MM.1S (cell line): Measurements from ENCODE around the gene NEURL1.

ENCODE experiments used
- DNase-seq: peaks from one replicate; pipeline ENCODE4 v3.0.0-alpha.2; 2015
- H2AFZ ChIP-seq: fragments of 300-600 bp; sonication (generic); 2 replicates; pipeline ENCODE4 v1.6.0; 2016; ENCODE audit warnings: antibody characterized with exemption, low read length
- H3F3A ChIP-seq: fragments of 300-600 bp; sonication (generic); 2 replicates; pipeline ENCODE4 v1.6.1; 2016; ENCODE audit warnings: mild to moderate bottlenecking, antibody characterized with exemption, low read length, moderate library complexity, mixed read lengths; ENCODE audit not compliant: insufficient read depth
- H3K27ac ChIP-seq: fragments of 300-600 bp; sonication (generic); 2 replicates; pipeline ENCODE4 v1.5.1; 2016; ENCODE audit warnings: mild to moderate bottlenecking, low read length
- H3K27me3 ChIP-seq: fragments of 300-600 bp; sonication (generic); replicated peaks from 2 replicates; pipeline ENCODE4 v1.6.0; 2016; ENCODE audit warnings: low read length; ENCODE audit not compliant: insufficient read depth
- H3K36me3 ChIP-seq: fragments of 300-600 bp; sonication (generic); replicated peaks from 2 replicates; pipeline ENCODE4 v1.6.1; 2016; ENCODE audit warnings: mild to moderate bottlenecking, low read length, mixed read lengths; ENCODE audit not compliant: insufficient read depth
- H3K4me1 ChIP-seq: fragments of 300-600 bp; sonication (generic); 2 replicates; pipeline ENCODE4 v1.6.1; 2016; ENCODE audit warnings: low read length, mixed read lengths
- H3K4me2 ChIP-seq: fragments of 300-600 bp; sonication (generic); 2 replicates; pipeline ENCODE4 v1.6.0; 2016; ENCODE audit warnings: low read depth, low read length
- H3K4me3 ChIP-seq: fragments of 300-600 bp; sonication (generic); 2 replicates; pipeline ENCODE4 v1.5.1; 2016; ENCODE audit warnings: low read length, mixed read lengths
- H3K79me2 ChIP-seq: fragments of 300-600 bp; sonication (generic); 2 replicates; pipeline ENCODE4 v1.6.1; 2016; ENCODE audit warnings: mixed run types, low read length, mixed read lengths
- H3K9ac ChIP-seq: fragments of 300-600 bp; sonication (generic); 2 replicates; pipeline ENCODE4 v1.6.1; 2016; ENCODE audit warnings: low read length, mixed read lengths
- H3K9me2 ChIP-seq: fragments of 300-600 bp; sonication (generic); replicated peaks from 2 replicates; pipeline ENCODE4 v1.6.1; 2016; ENCODE audit warnings: mild to moderate bottlenecking, low read length, mixed read lengths; ENCODE audit not compliant: insufficient read depth
- H3K9me3 ChIP-seq: fragments of 300-600 bp; sonication (generic); replicated peaks from 2 replicates; pipeline ENCODE4 v1.6.1; 2016; ENCODE audit warnings: mild to moderate bottlenecking, low read length, mixed read lengths; ENCODE audit not compliant: insufficient read depth
- H4K20me1 ChIP-seq: fragments of 300-600 bp; sonication (generic); 2 replicates; pipeline ENCODE4 v1.6.1; 2016; ENCODE audit warnings: mild to moderate bottlenecking, low read length, moderate library complexity, mixed read lengths; ENCODE audit not compliant: insufficient read depth
- CTCF ChIP-seq: fragments of 300-600 bp; sonication (generic); IDR thresholded peaks from 2 replicates; pipeline ENCODE4 v1.5.1; 2016; ENCODE audit warnings: antibody characterized with exemption, low read length, mixed read lengths
- EZH2 ChIP-seq: fragments of 300-600 bp; sonication (generic); optimal IDR thresholded peaks from 2 replicates; pipeline ENCODE3; 2017; ENCODE audit warnings: low read depth, mild to moderate bottlenecking, antibody characterized with exemption, low read length, mixed read lengths
- EZH2phosphoT487 ChIP-seq: fragments of 300-600 bp; sonication (generic); IDR thresholded peaks from 2 replicates; pipeline ENCODE4 v1.6.1; 2018; ENCODE audit warnings: antibody characterized with exemption, low read length

NEURL1 gene

DNA sequence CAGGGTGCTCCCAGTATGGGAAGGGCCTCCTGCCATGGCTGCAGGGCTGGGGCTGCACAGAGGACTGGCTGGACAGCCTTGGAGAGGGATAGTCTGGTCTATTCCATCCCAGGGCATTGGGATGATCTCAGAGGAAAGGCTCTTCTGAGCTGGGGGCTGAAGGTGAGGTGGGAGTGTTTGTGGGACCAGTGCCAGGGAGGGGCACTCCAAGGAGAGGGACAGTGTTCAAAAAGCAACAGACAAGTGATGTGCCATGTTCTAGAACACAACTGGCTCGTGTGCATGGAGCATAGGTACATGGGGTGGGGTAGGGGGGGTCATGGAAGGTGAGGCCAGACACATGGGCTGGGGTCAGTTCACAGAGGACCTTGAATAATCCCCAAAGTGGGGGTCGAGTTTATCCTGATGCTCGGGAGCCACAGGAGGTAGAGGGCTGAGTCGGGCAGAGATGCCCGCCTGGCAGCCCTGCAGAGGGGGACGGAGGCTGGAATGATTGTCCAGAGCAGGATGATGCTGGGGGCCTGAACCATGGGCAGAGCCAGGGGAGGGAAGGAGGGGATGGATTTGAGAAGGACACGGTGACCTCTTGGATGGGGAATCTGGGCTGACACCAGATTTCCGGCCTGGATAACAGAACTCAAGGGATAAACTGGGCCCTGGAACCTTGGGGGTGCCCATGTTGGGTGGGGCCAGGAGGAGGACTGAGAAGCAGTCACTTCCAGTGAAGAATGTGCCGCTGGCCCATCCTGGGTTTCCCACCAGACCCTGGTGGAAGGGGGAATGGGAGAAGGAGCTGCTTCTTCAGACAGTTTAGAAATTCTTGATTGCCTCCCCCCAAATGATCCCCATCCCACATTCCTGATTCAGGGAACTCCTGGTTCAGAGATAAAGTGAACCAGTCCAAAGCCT, 50.4 kb downstream of the NEURL1 start:
- TF ChIP-seq EZH2 (no peak), EZH2phosphoT487 (no peak), CTCF (no peak)
- no peaks in the 10 kb centered on the region for H3K9me2 ChIP-seq
- H3K79me2 ChIP-seq: no peaks in the 10 kb centered on the region
- no peak overlapping the region for H3K9ac ChIP-seq
- H3K9me3 ChIP-seq: no peaks in the 10 kb centered on the region
- no peaks in the 10 kb centered on the region for H4K20me1 ChIP-seq
- H3K27me3 ChIP-seq: no peaks in the 10 kb centered on the region
- peaks cover 28% of the 10 kb centered on the region for H3K4me1 ChIP-seq
- no peak for DNase-seq
- H3F3A ChIP-seq: 0 out of 2 replicates have a peak, but pooled peaks cover 5% of the 10 kb centered on the region
- H3K4me3 ChIP-seq: no peak overlapping the region
- H3K27ac ChIP-seq: no peak overlapping the region
- no peak overlapping the region for H3K4me2 ChIP-seq
- H2AFZ ChIP-seq: no peak overlapping the region
- no peaks in the 10 kb centered on the region for H3K36me3 ChIP-seq

- DNase-seq: no peak
- Histone ChIP-seq H3K4me1 (peaks cover 28% of the 10 kb centered on the region), H3K36me3 (no peaks in the 10 kb centered on the region), H3K79me2 (no peaks in the 10 kb centered on the region), H4K20me1 (no peaks in the 10 kb centered on the region), H3K4me3 (no peak overlapping the region), H2AFZ (no peak overlapping the region), H3K9me3 (no peaks in the 10 kb centered on the region), H3K9me2 (no peaks in the 10 kb centered on the region), H3F3A (0 out of 2 replicates have a peak, but pooled peaks cover 5% of the 10 kb centered on the region), H3K27ac (no peak overlapping the region), H3K4me2 (no peak overlapping the region), H3K27me3 (no peaks in the 10 kb centered on the region), H3K9ac (no peak overlapping the region)
- TF ChIP-seq EZH2phosphoT487 (no peak), CTCF (no peak), EZH2 (no peak)
Measured at GRCh38 chr10:103544657-103545310, 51.3 kb downstream of the NEURL1 start.

- no peak for TF ChIP-seq EZH2
- no peak for TF ChIP-seq CTCF
- no peak for TF ChIP-seq EZH2phosphoT487
- H3K27ac ChIP-seq: peak overlapping the region; percentile 8; the same call in 1 of the 2 replicates
- no peak for DNase-seq
- no peaks in the 10 kb centered on the region for H3K9me3 ChIP-seq
- H3K36me3 ChIP-seq: no peaks in the 10 kb centered on the region
- 0 out of 2 replicates have a peak, but pooled peaks cover 5% of the 10 kb centered on the region for H3F3A ChIP-seq
- no peaks in the 10 kb centered on the region for H4K20me1 ChIP-seq
- H3K79me2 ChIP-seq: no peaks in the 10 kb centered on the region
- H3K27me3 ChIP-seq: no peaks in the 10 kb centered on the region
- no peak overlapping the region for H2AFZ ChIP-seq
- no peak overlapping the region for H3K9ac ChIP-seq
- H3K4me1 ChIP-seq: peaks cover 28% of the 10 kb centered on the region
- no peak overlapping the region for H3K4me3 ChIP-seq
- H3K9me2 ChIP-seq: no peaks in the 10 kb centered on the region
- H3K4me2 ChIP-seq: peak overlapping the region; percentile 6; the same call in 1 of the 2 replicates
Measured at GRCh38 chr10:103545366-103545765, 51.9 kb downstream of the NEURL1 start.
